HG02678 (cell line): ENCODE data around the gene PHETA1.

Experiments
- ATAC-seq: cut with Tn5 transposase; IDR thresholded peaks from one replicate; pipeline ENCODE4 v1.9.1; 2021; ENCODE audit warnings: mild to moderate bottlenecking, moderate library complexity; ENCODE audit not compliant: unreplicated experiment

PHETA1 gene

GRCh38 chr12:111368788-111369495 lies at the start of gene PHETA1:
Gene PHETA1, minus strand, starts transcription at chr12:111369095. Its CDS starts 5,668 bp downstream, at chr12:111363427.
- peak; percentile 98 for ATAC-seq

GRCh38 chr12:111418594-111418880 lies 49.6 kb upstream of the PHETA1 start:
- no peak for ATAC-seq

GRCh38 chr12:111417784-111418593 lies 49.1 kb upstream of the PHETA1 start:
- no peak for ATAC-seq

GRCh38 chr12:111417290-111417689 lies 48.4 kb upstream of the PHETA1 start:
- ATAC-seq: no peak

GRCh38 chr12:111414711-111415252 lies 45.9 kb upstream of the PHETA1 start:
- ATAC-seq: no peak

- ATAC-seq: no peak
Observed at GRCh38 chr12:111413442-111414086, 44.7 kb upstream of the PHETA1 start.

GRCh38 chr12:111412830-111413441 lies 44.0 kb upstream of the PHETA1 start:
- ATAC-seq: no peak

GRCh38 chr12:111412007-111412829 lies 43.3 kb upstream of the PHETA1 start:
- no peak for ATAC-seq

- no peak for ATAC-seq
Observed at GRCh38 chr12:111411185-111411764, 42.4 kb upstream of the PHETA1 start.

GRCh38 chr12:111410431-111411184 lies 41.7 kb upstream of the PHETA1 start:
- no peak for ATAC-seq

GRCh38 chr12:111409780-111410430 lies 41.0 kb upstream of the PHETA1 start:
- ATAC-seq: no peak

- ATAC-seq: no peak
Observed at GRCh38 chr12:111409403-111409779, 40.5 kb upstream of the PHETA1 start.

- ATAC-seq: no peak
Observed at GRCh38 chr12:111408686-111409402, 39.9 kb upstream of the PHETA1 start.

GRCh38 chr12:111408116-111408440 lies 39.2 kb upstream of the PHETA1 start:
- ATAC-seq: no peak

- ATAC-seq: no peak
Observed at GRCh38 chr12:111407377-111408115, 38.7 kb upstream of the PHETA1 start.

- ATAC-seq: no peak
Observed at GRCh38 chr12:111406474-111407376, 37.8 kb upstream of the PHETA1 start.
